Panc1 (cell line): ENCODE results near the gene CGN. TPM values are rescaled to one million over a fixed set of nuclear protein-coding genes. Genes with fewer than 3 reads are reported as not detected.

Experiments used
- ATAC-seq: fragments of 200-7000 bp; cut with Tn5 transposase; 2 replicates; pipeline ENCODE4 v1.9.1; 2020; ENCODE audit warnings: mild to moderate bottlenecking, moderate library complexity
- BruUV-seq: library from RNA; stranded (reverse); fragments of 400-500 nt; replicated peaks from 2 replicates; lab custom pipeline; 2021; lab: Mats Ljungman, UMichigan
- CTCF ChIA-PET: fragments of 300-600 bp; sonication (Branson Sonifier 250); formaldehyde crosslinking; loops from one replicate; lab custom pipeline; 2022; ENCODE audit warnings: antibody characterized with exemption; lab: Charles Lee
- POLR2A ChIA-PET: fragments of 300-600 bp; sonication (Branson Sonifier 250); formaldehyde crosslinking; loops from one replicate; lab custom pipeline; 2022; ENCODE audit warnings: antibody characterized with exemption; lab: Charles Lee
- DNase-seq: peaks from one replicate; pipeline ENCODE4 v3.0.0-alpha.2; 2010; ENCODE audit warnings: low read depth, low spot score
- H3K27ac ChIP-seq: 2 replicates; pipeline ENCODE4 v1.5.1; 2011; ENCODE audit warnings: mild to moderate bottlenecking, low read length, inconsistent platforms
- H3K27me3 ChIP-seq: fragments of 200-500 bp; sonication (Bioruptor generic); 2 replicates; pipeline ENCODE4 v1.6.0; 2014; ENCODE audit warnings: low read length, inconsistent platforms; ENCODE audit not compliant: control insufficient read depth, insufficient read depth
- H3K36me3 ChIP-seq: fragments of 200-500 bp; sonication (Bioruptor generic); 2 replicates; pipeline ENCODE4 v1.5.1; 2014; ENCODE audit warnings: inconsistent platforms, mild to moderate bottlenecking, low read length, moderate library complexity; ENCODE audit not compliant: control insufficient read depth, insufficient read depth
- H3K4me1 ChIP-seq: 2 replicates; pipeline ENCODE4 v1.5.1; 2011; ENCODE audit warnings: inconsistent platforms, mild to moderate bottlenecking, low read length, moderate library complexity; ENCODE audit not compliant: control insufficient read depth, insufficient read depth
- H3K4me3 ChIP-seq, 2 experiments: 2 replicates each; pipeline ENCODE4 v1.5.1; 2011 to 2012; ENCODE audit warnings: low read depth in 2 of 2, low read length in 2 of 2, mild to moderate bottlenecking in 2 of 2, inconsistent platforms in 1 of 2, moderate library complexity in 1 of 2
- H3K9me3 ChIP-seq: fragments of 200-500 bp; sonication (Bioruptor generic); 2 replicates; pipeline ENCODE4 v1.5.1; 2014; ENCODE audit warnings: low read depth, mild to moderate bottlenecking, inconsistent platforms, low read length, moderate library complexity; ENCODE audit not compliant: control insufficient read depth, insufficient read depth
- POLR2AphosphoS5 ChIP-seq: IDR thresholded peaks from 2 replicates; pipeline ENCODE4 v1.6.1; 2012; ENCODE audit warnings: mild to moderate bottlenecking, low read depth, low read length, moderate library complexity
- SIN3A ChIP-seq: IDR thresholded peaks from 2 replicates; pipeline ENCODE4 v1.6.1; 2012; ENCODE audit warnings: low read depth, mild to moderate bottlenecking, low read length, moderate library complexity, borderline replicate concordance; ENCODE audit not compliant: insufficient read depth
- TCF7L2 ChIP-seq: IDR thresholded peaks from 2 replicates; pipeline ENCODE4 v1.6.1; 2011; ENCODE audit warnings: mild to moderate bottlenecking, low read depth, low read length, inconsistent platforms
- in situ Hi-C: cut with HindIII; loops from 2 replicates; pipeline ENCODE4 v1.10.0; 2016; ENCODE audit warnings: low sequenced_read_pairs, low pct_unique_long_range_greater_than_20kb
- intact Hi-C: fragments of 100-400 bp; cut with micrococcal nuclease; formaldehyde crosslinking; loops from one replicate; pipeline ENCODE4 v1.10.0; 2022; ENCODE audit not compliant: unreplicated experiment
- total RNA-seq: library from RNA; stranded (reverse); gene quantifications from one replicate; pipeline ENCODE4 v1.2.1, GENCODE V29; 2021; ENCODE audit not compliant: unreplicated experiment
- TF ChIP-seq, protein P1 (sequence below): fragments of 450-650 bp; IDR thresholded peaks from 2 replicates; pipeline ENCODE4 v1.5.1; 2017; ENCODE audit warnings: mild to moderate bottlenecking
- TF ChIP-seq, protein P2 (sequence below), 2 experiments: IDR thresholded peaks; 2 replicates each; pipeline ENCODE4 v1.6.1; 2011 to 2012; ENCODE audit warnings: low read depth in 2 of 2, control low read depth in 1 of 2, low read length in 1 of 2, mild to moderate bottlenecking in 1 of 2, moderate library complexity in 1 of 2; ENCODE audit not compliant: insufficient read depth in 1 of 2

The CGN gene
- total RNA-seq, 1 experiment from 2014 or later: 10.2 TPM

DNA sequence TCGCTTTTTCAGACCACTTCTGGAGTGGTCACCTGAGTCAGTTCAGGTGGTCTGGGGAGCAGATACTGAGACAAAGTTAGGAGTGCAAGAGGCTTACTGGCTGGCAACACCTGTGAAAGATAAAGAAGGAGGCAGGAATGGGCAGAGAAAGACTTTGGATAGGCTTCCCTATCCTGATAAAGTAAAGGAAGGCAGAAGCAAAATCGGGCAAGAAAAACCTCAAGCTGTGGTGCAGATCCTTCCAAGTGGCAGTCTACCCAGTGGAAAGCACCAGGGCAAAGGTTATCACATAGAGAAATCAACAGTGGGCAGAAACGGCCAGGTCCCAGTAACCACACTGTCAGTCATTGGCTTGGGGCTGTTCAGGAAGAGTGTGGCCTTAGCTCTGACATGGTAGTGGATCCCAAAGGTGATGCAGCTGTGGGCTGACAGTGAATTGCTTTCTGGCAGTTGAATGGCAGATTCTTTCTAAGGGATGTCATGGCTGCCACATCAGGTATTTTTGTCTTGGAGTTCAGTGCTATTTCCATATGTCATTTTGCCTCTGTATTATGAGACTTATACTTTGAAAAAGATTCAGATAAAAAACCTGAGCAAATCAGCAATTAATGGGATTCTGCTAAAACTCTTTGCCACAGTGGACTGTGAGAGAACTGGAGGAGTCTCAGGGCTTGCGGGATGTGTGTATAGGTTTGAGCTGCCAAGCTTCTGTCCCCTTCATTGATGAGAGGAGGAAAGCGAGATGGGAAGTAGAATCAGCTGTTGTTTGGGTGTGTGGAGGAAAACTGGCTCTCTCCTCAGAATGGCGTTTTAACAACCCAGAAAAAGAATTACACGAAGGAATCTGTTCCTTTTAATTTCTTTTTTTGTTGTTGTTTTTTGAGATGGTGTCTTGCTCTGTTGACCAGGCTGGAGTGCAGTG is 8.1 kb upstream of the CGN start:
- Histone ChIP-seq H3K4me1 (no peaks in the 10 kb centered on the region; the same call in 1 of the 2 replicates), H3K9me3 (no peaks in the 10 kb centered on the region), H3K36me3 (no peaks in the 10 kb centered on the region), H3K4me3 (no peak overlapping the region), H3K27ac (no peak overlapping the region), H3K27me3 (no peaks in the 10 kb centered on the region)
- DNase-seq: no peak
- ATAC-seq: peak; percentile 55
- POLR2A ChIA-PET: no interaction called here
- intact Hi-C loops: no loop called here
- no TSS peak for BruUV-seq
- TF ChIP-seq, protein P1, sequence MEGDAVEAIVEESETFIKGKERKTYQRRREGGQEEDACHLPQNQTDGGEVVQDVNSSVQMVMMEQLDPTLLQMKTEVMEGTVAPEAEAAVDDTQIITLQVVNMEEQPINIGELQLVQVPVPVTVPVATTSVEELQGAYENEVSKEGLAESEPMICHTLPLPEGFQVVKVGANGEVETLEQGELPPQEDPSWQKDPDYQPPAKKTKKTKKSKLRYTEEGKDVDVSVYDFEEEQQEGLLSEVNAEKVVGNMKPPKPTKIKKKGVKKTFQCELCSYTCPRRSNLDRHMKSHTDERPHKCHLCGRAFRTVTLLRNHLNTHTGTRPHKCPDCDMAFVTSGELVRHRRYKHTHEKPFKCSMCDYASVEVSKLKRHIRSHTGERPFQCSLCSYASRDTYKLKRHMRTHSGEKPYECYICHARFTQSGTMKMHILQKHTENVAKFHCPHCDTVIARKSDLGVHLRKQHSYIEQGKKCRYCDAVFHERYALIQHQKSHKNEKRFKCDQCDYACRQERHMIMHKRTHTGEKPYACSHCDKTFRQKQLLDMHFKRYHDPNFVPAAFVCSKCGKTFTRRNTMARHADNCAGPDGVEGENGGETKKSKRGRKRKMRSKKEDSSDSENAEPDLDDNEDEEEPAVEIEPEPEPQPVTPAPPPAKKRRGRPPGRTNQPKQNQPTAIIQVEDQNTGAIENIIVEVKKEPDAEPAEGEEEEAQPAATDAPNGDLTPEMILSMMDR: no peak
- TF ChIP-seq SIN3A (no peak), TCF7L2 (no peak), POLR2AphosphoS5 (no peak)
- TF ChIP-seq, protein P2, sequence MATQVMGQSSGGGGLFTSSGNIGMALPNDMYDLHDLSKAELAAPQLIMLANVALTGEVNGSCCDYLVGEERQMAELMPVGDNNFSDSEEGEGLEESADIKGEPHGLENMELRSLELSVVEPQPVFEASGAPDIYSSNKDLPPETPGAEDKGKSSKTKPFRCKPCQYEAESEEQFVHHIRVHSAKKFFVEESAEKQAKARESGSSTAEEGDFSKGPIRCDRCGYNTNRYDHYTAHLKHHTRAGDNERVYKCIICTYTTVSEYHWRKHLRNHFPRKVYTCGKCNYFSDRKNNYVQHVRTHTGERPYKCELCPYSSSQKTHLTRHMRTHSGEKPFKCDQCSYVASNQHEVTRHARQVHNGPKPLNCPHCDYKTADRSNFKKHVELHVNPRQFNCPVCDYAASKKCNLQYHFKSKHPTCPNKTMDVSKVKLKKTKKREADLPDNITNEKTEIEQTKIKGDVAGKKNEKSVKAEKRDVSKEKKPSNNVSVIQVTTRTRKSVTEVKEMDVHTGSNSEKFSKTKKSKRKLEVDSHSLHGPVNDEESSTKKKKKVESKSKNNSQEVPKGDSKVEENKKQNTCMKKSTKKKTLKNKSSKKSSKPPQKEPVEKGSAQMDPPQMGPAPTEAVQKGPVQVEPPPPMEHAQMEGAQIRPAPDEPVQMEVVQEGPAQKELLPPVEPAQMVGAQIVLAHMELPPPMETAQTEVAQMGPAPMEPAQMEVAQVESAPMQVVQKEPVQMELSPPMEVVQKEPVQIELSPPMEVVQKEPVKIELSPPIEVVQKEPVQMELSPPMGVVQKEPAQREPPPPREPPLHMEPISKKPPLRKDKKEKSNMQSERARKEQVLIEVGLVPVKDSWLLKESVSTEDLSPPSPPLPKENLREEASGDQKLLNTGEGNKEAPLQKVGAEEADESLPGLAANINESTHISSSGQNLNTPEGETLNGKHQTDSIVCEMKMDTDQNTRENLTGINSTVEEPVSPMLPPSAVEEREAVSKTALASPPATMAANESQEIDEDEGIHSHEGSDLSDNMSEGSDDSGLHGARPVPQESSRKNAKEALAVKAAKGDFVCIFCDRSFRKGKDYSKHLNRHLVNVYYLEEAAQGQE (IDR thresholded peaks at IDR 0.05; ENCODE audit: insufficient read depth in 1 of 2, low read depth in 2 of 2, low read length in 1 of 2): no peak
- CTCF ChIA-PET: no interaction called here
- in situ Hi-C loops: no loop called here

DNA sequence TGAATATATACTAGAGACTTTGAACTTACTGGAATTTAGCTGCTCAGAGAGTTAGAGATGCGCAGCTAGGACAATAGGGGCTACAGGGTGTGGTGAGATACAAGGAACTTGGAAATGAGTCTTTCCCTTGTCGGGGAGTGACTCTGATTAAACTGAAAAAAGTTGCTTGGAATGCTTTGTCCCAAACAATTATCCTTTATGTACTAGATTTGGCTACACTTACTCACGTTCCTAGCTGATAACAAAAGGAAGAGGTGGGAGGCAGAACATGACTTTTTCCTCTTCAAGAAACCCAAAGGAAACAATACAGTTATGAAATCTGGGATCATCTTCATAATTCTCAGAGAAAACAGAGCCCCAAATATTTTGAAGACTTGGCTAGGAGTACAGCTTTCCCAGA is 6.9 kb upstream of the CGN start:
- H3K9me3 ChIP-seq: no peaks in the 10 kb centered on the region
- no TSS peak for BruUV-seq
- H3K27me3 ChIP-seq: no peaks in the 10 kb centered on the region
- H3K4me1 ChIP-seq: no peaks in the 10 kb centered on the region; the same call in 1 of the 2 replicates
- DNase-seq: no peak
- no peaks in the 10 kb centered on the region for H3K36me3 ChIP-seq
- TF ChIP-seq, protein P2 (IDR thresholded peaks at IDR 0.05; ENCODE audit: insufficient read depth in 1 of 2, low read depth in 2 of 2, low read length in 1 of 2): no peak
- TF ChIP-seq TCF7L2 (no peak), POLR2AphosphoS5 (no peak), SIN3A (no peak)
- TF ChIP-seq, protein P1: no peak
- intact Hi-C loops (no loop called here), in situ Hi-C loops (no loop called here)
- no peak for ATAC-seq
- CTCF ChIA-PET: no interaction called here
- H3K4me3 ChIP-seq: no peak overlapping the region
- POLR2A ChIA-PET: no interaction called here
- H3K27ac ChIP-seq: no peak overlapping the region
